ENCODE data around the gene AFAP1L2. TPM values are rescaled to one million over a fixed set of nuclear protein-coding genes. Genes with fewer than 3 reads are reported as not detected.

Gene AFAP1L2
- polyA plus RNA-seq, 1 donor from 2014 or later: 0.88 TPM

DNA sequence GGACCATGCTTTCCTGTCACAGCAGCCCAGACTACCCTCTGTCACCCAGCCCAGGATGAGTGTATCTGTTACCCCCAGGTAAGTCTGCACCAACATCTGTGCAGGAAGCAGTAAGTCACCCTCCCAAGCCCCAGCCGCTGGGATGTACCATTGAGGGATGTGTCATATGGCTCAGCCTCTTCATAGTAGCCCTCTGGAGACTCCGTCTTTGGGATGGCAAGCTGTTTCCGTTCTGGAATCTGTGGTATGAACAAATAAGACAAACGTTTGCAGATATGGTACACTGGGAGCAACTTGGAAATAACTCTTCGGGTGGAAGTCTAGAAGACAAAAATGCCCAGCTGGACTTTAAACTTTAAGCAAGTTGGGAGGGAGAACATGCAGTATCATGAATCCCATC lies 81.3 kb downstream of the AFAP1L2 start:
- TF ChIP-seq TAF1 (IDR thresholded peaks at IDR 0.05; ENCODE audit: low read depth) (no peak), EP300 (conservative IDR thresholded peaks at IDR 0.05; ENCODE audit: poor library complexity, severe bottlenecking) (no peak), EZH2 (IDR thresholded peaks at IDR 0.05; ENCODE audit: borderline replicate concordance, insufficient read depth, low read length, poor library complexity, severe bottlenecking) (no peak), SMC3 (conservative IDR thresholded peaks at IDR 0.05; ENCODE audit: poor library complexity) (no peak), MXI1 (conservative IDR thresholded peaks at IDR 0.05; ENCODE audit: poor library complexity, severe bottlenecking) (no peak), POLR2AphosphoS5 (IDR thresholded peaks at IDR 0.05) (no peak), RAD21 (conservative IDR thresholded peaks at IDR 0.05) (no peak)
- TF ChIP-seq, protein P1, sequence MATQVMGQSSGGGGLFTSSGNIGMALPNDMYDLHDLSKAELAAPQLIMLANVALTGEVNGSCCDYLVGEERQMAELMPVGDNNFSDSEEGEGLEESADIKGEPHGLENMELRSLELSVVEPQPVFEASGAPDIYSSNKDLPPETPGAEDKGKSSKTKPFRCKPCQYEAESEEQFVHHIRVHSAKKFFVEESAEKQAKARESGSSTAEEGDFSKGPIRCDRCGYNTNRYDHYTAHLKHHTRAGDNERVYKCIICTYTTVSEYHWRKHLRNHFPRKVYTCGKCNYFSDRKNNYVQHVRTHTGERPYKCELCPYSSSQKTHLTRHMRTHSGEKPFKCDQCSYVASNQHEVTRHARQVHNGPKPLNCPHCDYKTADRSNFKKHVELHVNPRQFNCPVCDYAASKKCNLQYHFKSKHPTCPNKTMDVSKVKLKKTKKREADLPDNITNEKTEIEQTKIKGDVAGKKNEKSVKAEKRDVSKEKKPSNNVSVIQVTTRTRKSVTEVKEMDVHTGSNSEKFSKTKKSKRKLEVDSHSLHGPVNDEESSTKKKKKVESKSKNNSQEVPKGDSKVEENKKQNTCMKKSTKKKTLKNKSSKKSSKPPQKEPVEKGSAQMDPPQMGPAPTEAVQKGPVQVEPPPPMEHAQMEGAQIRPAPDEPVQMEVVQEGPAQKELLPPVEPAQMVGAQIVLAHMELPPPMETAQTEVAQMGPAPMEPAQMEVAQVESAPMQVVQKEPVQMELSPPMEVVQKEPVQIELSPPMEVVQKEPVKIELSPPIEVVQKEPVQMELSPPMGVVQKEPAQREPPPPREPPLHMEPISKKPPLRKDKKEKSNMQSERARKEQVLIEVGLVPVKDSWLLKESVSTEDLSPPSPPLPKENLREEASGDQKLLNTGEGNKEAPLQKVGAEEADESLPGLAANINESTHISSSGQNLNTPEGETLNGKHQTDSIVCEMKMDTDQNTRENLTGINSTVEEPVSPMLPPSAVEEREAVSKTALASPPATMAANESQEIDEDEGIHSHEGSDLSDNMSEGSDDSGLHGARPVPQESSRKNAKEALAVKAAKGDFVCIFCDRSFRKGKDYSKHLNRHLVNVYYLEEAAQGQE (IDR thresholded peaks at IDR 0.05; ENCODE audit: borderline replicate concordance): no peak
- TF ChIP-seq, protein P2, sequence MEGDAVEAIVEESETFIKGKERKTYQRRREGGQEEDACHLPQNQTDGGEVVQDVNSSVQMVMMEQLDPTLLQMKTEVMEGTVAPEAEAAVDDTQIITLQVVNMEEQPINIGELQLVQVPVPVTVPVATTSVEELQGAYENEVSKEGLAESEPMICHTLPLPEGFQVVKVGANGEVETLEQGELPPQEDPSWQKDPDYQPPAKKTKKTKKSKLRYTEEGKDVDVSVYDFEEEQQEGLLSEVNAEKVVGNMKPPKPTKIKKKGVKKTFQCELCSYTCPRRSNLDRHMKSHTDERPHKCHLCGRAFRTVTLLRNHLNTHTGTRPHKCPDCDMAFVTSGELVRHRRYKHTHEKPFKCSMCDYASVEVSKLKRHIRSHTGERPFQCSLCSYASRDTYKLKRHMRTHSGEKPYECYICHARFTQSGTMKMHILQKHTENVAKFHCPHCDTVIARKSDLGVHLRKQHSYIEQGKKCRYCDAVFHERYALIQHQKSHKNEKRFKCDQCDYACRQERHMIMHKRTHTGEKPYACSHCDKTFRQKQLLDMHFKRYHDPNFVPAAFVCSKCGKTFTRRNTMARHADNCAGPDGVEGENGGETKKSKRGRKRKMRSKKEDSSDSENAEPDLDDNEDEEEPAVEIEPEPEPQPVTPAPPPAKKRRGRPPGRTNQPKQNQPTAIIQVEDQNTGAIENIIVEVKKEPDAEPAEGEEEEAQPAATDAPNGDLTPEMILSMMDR (IDR thresholded peaks at IDR 0.05; ENCODE audit: poor library complexity, severe bottlenecking): no peak

DNA sequence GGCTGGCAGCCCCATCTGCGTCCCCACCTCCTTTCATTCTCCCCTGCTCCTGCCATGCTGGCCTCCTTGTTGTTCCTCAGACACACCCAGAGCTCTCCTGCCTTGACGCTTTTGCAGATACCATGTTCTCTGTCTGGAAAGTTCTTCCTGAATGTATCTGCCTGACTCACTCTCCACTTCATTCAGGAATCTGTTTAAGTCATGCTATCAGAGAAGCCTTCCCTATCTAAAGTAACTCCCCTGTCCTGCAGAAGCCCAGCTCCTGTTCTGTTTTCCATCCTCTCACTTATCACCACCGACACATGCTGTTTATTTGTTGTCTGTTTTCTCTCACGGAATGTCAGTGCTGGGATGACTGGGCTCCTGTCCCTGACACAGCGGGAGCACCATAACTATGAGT lies 82.0 kb downstream of the AFAP1L2 start:
- Histone ChIP-seq H3K9me2 (ENCODE audit: insufficient read depth, low read length) (no peaks in the 10 kb centered on the region), H3K36me3 (ENCODE audit: insufficient read depth, low read length) (no peaks in the 10 kb centered on the region), H3K9me3 (ENCODE audit: low read length) (no peaks in the 10 kb centered on the region), H3K9ac (ENCODE audit: low read length) (no peak overlapping the region), H3K79me2 (replicated peaks; ENCODE audit: insufficient read depth, low read length) (no peaks in the 10 kb centered on the region), H4K20me1 (ENCODE audit: insufficient read depth) (no peaks in the 10 kb centered on the region), H3K4me2 (ENCODE audit: low read length) (no peak overlapping the region), H2AFZ (ENCODE audit: low read depth, low read length) (no peak overlapping the region), H3K27me3 (ENCODE audit: insufficient read depth, low read depth, low read length) (no peaks in the 10 kb centered on the region), H3K4me3 (ENCODE audit: low read length) (no peak overlapping the region), H3K27ac (ENCODE audit: low read length) (no peak overlapping the region), H3F3A (ENCODE audit: insufficient read depth, low read length, poor library complexity, severe bottlenecking) (no peaks in the 10 kb centered on the region)
- no peak for TF ChIP-seq POLR2AphosphoS5 (IDR thresholded peaks at IDR 0.05)

More for the DNA sequence above, 81.3 kb downstream of the AFAP1L2 start:
- Histone ChIP-seq H3K9ac (ENCODE audit: low read length) (no peak overlapping the region), H3K27me3 (ENCODE audit: insufficient read depth, low read depth, low read length) (no peaks in the 10 kb centered on the region), H3F3A (ENCODE audit: insufficient read depth, low read length, poor library complexity, severe bottlenecking) (no peaks in the 10 kb centered on the region), H3K9me3 (ENCODE audit: low read length) (no peaks in the 10 kb centered on the region), H3K79me2 (replicated peaks; ENCODE audit: insufficient read depth, low read length) (no peaks in the 10 kb centered on the region), H4K20me1 (ENCODE audit: insufficient read depth) (no peaks in the 10 kb centered on the region), H3K36me3 (ENCODE audit: insufficient read depth, low read length) (no peaks in the 10 kb centered on the region), H2AFZ (ENCODE audit: low read depth, low read length) (no peak overlapping the region), H3K27ac (ENCODE audit: low read length) (no peak overlapping the region), H3K4me3 (ENCODE audit: low read length) (no peak overlapping the region), H3K9me2 (ENCODE audit: insufficient read depth, low read length) (no peaks in the 10 kb centered on the region), H3K4me2 (ENCODE audit: low read length) (no peak overlapping the region)

Data from neural cell (in vitro differentiated cells).